ENCODE measurements around the gene MMD2. TPM values are rescaled to one million over a fixed set of nuclear protein-coding genes. Genes with fewer than 3 reads are reported as not detected.

MMD2 gene
- total RNA-seq, result not detected in 2 replicates
- polyA plus RNA-seq, result not detected in 2 replicates

- TF ChIP-seq EZH2phosphoT487 (IDR thresholded peaks at IDR 0.05; ENCODE audit: low read depth, severe bottlenecking, unreplicated experiment), result peak; percentile 20
- peak; percentile 79 for TF ChIP-seq EZH2 (IDR thresholded peaks at IDR 0.05; ENCODE audit: borderline replicate concordance)
- TF ChIP-seq CTCF (IDR thresholded peaks at IDR 0.05; ENCODE audit: poor library complexity), result no peak
- Histone ChIP-seq H3K4me2 (peak within 1 kb of the TSS; percentile 96), H3K4me3 (peak within 1 kb of the TSS; percentile 29), H2AFZ (peak within 1 kb of the TSS; percentile 45), H3K79me2 (no peaks in the 10 kb centered on the region), H3K27ac (no peak within 1 kb of the TSS), H3K9me3 (ENCODE audit: low read depth) (no peaks in the 10 kb centered on the region), H3K9me2 (replicated peaks; ENCODE audit: insufficient read depth) (no peaks in the 10 kb centered on the region), H3K4me1 (ENCODE audit: insufficient read depth) (no peaks in the 10 kb centered on the region), H3K27me3 (peaks cover 39% of the 10 kb centered on the region), H4K20me1 (ENCODE audit: insufficient read depth, poor library complexity, severe bottlenecking) (no peaks in the 10 kb centered on the region), H3K36me3 (replicated peaks; ENCODE audit: insufficient read depth, low read depth) (no peaks in the 10 kb centered on the region)
- 9% methylated on average over 42 of the region's 87 CpGs for WGBS (ENCODE audit: low lambda C conversion rate, missing lambda C conversion rate)
- DNase-seq (ENCODE audit: low spot score), result no peak
Measured at GRCh38 chr7:4958477-4959301, at the start of gene MMD2. TSS of gene MMD2 (minus strand) at chr7:4959187. CDS start at chr7:4959017, 170 bp downstream.

- Histone ChIP-seq H3K27me3 (no peaks in the 10 kb centered on the region), H3K9me2 (replicated peaks; ENCODE audit: insufficient read depth) (no peaks in the 10 kb centered on the region), H3K27ac (no peak overlapping the region), H3K9me3 (ENCODE audit: low read depth) (no peaks in the 10 kb centered on the region), H3K4me3 (no peak overlapping the region), H3K4me1 (ENCODE audit: insufficient read depth) (no peaks in the 10 kb centered on the region), H3K4me2 (no peak overlapping the region), H3K79me2 (no peaks in the 10 kb centered on the region), H4K20me1 (ENCODE audit: insufficient read depth, poor library complexity, severe bottlenecking) (no peaks in the 10 kb centered on the region), H3K36me3 (replicated peaks; ENCODE audit: insufficient read depth, low read depth) (no peaks in the 10 kb centered on the region), H2AFZ (no peak overlapping the region)
- no peak for DNase-seq (ENCODE audit: low spot score)
- 75% methylated on average over 1 of the region's 1 CpG for WGBS (ENCODE audit: low lambda C conversion rate, missing lambda C conversion rate)
- TF ChIP-seq CTCF (IDR thresholded peaks at IDR 0.05; ENCODE audit: poor library complexity), result no peak
- no peak for TF ChIP-seq EZH2phosphoT487 (IDR thresholded peaks at IDR 0.05; ENCODE audit: low read depth, severe bottlenecking, unreplicated experiment)
- TF ChIP-seq EZH2 (IDR thresholded peaks at IDR 0.05; ENCODE audit: borderline replicate concordance), result no peak
Measured at GRCh38 chr7:5005066-5005465, 46.1 kb upstream of the MMD2 start.

GRCh38 chr7:5001911-5002310 lies 42.9 kb upstream of the MMD2 start:
- no peak overlapping the region for H2AFZ ChIP-seq
- no peak for DNase-seq (ENCODE audit: low spot score)
- H3K9me3 ChIP-seq (ENCODE audit: low read depth), result no peaks in the 10 kb centered on the region
- H3K27me3 ChIP-seq, result no peaks in the 10 kb centered on the region
- H3K4me3 ChIP-seq, result no peak overlapping the region
- no peaks in the 10 kb centered on the region for H3K9me2 ChIP-seq (replicated peaks; ENCODE audit: insufficient read depth)
- WGBS (ENCODE audit: low lambda C conversion rate, missing lambda C conversion rate), result 96% methylated on average over 5 of the region's 5 CpGs
- no peaks in the 10 kb centered on the region for H4K20me1 ChIP-seq (ENCODE audit: insufficient read depth, poor library complexity, severe bottlenecking)
- no peak overlapping the region for H3K27ac ChIP-seq
- H3K4me1 ChIP-seq (ENCODE audit: insufficient read depth), result no peaks in the 10 kb centered on the region
- H3K4me2 ChIP-seq, result no peak overlapping the region
- no peaks in the 10 kb centered on the region for H3K79me2 ChIP-seq
- H3K36me3 ChIP-seq (replicated peaks; ENCODE audit: insufficient read depth, low read depth), result no peaks in the 10 kb centered on the region
- no peak for TF ChIP-seq EZH2phosphoT487 (IDR thresholded peaks at IDR 0.05; ENCODE audit: low read depth, severe bottlenecking, unreplicated experiment)
- TF ChIP-seq CTCF (IDR thresholded peaks at IDR 0.05; ENCODE audit: poor library complexity), result no peak
- no peak for TF ChIP-seq EZH2 (IDR thresholded peaks at IDR 0.05; ENCODE audit: borderline replicate concordance)

All from hepatocyte (in vitro differentiated cells).